Dermis blood vessel endothelial cell (primary cell): ENCODE results near the gene RAD51B. TPM values are rescaled to one million over a fixed set of nuclear protein-coding genes. Genes with fewer than 3 reads are reported as not detected.
A peak's percentile ranks its signal among the peaks of the same experiment; 100 is the strongest.

Experiments used
- DNase-seq: peaks from one replicate; pipeline ENCODE4 v3.0.0; 2010
- total RNA-seq: library from RNA; depleted of rRNA; stranded (reverse); fragments of >200 nt; gene quantifications from 2 replicates; pipeline ENCODE4 v1.2.3, GENCODE V29; 2014

Gene RAD51B
- total RNA-seq, 1 donor from 2014 or later = 22.8 TPM

DNA sequence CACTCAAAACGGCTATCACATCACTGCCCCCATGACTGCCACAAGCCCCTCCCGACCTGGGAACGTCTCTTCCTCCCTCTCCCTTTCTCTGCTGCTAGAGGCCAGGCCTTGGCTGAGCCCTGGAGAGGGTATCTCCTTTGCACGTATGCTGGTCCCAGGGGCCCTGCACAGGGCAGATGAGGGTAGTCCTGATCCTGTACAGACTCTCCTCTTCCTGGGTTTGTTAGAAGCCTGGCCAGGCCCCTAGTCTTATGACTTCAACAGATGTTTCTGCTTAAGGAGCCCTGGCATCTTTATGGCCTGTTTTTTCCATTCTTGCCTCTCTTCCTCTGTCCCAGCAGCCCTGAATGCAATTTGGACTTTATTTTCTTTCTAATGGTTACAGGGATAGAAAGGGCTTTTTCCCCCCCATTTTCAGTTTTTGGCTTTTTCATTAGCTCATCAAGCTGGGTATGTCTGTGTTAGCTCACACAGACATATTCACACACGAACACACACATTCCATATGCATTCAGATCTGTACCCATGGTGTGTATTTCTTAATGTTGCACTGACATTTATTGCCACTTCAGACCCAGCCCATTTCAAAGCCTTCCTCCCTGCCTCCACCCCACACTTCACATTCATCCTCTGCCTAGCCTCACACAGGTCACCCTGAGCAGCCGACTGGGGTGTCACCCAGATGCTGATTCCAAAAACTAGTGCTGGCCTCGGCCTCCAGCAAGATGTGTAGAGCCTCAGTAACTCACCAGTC is 770.0 kb downstream of the RAD51B start:
- DNase-seq = no peak

DNA sequence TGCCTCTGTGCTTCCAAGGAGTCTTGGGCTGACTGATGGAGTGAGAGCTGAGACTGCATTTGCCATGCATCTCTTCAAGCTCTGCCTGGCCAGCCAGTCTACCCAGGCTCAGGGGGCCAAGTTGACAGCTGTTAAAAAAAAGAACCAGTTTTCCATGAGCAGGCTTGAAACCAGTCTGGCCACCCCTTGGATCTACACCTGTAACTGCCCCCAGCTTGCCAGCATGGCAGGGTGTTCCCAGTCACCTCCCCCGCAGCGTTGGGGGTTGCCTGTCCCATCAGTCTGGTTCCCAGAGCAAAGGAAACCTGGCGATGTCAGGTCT is 770.6 kb downstream of the RAD51B start:
- DNase-seq = no peak

DNA sequence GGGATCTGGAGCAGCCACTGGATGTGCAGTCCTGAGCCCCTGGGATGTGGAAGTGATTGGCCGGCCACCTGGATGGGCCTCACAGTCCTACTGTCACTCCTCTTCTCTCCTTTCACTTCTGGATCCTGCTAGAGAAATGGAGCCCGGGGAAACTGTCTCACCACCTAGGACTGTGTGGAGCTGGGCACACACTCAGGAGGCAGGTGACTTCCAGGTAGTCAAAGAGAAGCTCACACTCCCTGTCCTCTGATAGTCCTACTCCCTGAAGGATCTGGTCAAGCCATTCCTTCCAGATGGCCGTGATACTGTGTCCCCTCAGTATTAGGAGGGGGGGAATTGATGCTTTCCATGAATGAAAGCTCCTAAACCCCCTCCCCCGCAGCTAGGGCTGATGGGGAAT is 772.2 kb downstream of the RAD51B start:
- no peak for DNase-seq

DNA sequence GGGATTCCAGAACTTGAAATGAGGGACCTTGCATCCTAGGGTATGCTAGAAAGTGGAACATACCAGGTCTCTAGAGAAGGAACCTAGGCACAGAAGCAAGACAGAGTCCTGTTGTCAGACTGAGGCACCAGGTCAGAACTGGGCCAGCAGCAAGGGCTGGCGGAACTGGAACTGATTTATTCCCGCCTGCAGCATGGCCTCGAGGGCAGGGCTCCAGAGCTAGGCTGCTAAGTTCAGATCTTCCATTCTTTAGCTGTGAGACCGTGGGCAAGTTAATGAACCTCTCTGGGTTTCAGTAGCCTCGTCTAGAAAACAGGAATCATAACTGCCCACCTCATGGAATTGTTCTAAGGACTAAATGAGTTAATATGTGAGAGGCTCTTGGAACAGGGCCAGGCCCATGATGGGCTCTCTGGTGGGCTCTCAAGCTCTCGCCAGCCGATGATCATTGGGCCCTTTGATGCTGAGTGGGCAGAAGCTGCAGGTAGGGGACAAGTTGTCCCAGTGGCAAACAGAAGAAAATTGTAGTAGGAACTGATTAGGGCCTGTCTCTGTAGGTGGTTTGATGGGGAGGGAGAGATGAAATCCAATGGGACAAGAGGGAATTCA is 773.5 kb downstream of the RAD51B start:
- DNase-seq = no peak

DNA sequence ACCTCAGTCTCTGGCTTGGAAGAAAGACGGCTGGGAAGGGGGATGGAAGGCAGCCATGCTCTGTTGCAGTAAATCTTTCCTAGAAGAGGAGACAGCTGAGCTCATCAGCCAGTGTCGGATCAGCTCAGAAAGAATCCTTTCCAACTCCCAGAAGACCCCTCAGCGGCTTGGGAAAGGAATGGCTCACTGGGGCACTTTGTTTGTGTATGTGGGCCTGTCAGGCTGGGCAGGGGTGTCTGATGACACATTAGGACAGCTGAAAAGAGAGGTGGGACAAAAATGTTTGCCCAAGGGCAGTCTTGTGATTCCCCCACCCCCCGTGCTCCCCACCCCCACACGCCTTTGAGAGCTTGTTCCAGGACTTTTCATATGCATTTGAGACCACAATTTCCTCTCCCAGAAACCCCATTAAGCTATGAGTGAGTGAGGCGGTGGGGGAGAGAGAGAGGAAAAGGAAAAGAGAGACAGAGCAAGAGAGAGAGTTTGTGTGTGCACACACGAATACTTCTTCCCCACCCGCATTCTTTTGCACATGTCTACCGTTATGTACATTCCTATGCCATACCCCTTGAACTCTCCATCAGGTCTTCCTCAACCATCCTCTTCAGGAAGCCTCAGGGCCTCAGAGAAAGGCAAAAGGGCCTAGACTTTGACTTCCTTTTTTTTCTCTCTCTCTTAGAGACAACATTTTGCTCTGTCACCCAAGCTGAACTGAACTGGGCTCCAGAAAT is 774.4 kb downstream of the RAD51B start:
- no peak for DNase-seq

DNA sequence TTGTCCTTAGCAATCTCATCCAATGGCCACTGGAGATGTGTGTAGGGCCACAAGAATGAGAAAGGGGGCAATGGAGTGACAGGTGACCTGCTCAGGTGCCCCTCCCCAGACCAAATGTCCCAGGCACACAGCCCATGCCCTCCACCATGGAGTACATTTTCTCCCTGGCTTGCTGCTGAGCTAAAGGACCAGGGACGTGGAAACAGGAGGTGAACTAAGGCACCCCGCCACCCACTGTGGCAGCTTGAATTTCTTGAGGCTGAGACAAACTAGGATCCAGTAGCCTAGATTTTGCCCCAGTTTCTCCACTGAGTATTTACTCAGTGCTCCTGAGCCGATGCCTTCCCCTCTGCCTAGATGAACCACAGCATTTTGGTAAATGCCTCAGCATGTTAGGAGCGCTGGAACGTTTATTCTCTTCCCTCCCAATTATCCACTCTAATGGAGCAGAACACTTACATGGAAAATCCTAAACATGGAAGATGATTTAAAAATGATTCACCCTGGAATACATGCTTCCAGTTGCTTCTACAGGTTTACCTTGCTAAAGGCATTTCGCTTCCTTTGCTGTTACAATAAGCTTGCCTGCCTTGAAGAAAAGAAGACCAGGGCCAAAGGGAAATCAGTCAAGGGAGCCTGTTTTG is 775.3 kb downstream of the RAD51B start:
- no peak for DNase-seq

DNA sequence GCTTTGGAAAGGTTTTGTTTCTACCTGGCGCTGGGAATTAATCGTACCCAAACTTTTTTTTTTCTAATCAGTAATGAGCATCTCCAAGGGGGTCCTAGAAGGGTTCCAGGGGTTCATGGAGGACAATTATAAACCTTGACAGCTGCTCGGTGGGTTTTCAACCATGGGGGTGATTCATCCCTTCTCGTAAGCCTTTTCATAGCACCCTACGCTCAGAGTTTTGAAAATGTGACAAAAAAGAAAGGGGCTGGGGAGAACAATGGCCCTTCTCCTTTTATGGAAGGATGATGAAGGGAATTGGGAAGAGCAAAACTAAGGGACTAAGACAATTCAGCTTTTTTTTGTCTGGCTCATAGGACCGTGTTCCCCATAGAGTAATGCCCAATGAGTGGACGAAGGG is 776.6 kb downstream of the RAD51B start:
- no peak for DNase-seq

DNA sequence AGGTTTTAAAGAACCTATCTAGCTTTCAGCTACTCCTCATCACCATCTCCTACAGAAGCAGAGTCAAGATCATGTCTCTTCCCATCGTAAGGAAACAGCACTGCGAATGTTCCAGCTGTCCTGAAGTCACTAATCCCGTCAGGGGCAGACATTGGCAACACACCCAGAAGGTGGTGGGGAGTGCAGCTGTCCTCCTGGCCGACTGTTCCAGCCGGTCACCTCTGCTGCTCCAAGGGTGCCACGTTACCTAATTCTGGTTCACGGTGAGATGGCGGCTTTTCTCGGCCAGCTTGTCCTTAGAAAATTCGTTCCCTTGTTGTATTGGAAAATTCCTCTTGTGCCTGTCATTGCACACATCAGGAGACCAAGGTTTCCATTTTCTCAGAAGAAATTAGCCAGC is 777.1 kb downstream of the RAD51B start:
- DNase-seq = no peak

DNA sequence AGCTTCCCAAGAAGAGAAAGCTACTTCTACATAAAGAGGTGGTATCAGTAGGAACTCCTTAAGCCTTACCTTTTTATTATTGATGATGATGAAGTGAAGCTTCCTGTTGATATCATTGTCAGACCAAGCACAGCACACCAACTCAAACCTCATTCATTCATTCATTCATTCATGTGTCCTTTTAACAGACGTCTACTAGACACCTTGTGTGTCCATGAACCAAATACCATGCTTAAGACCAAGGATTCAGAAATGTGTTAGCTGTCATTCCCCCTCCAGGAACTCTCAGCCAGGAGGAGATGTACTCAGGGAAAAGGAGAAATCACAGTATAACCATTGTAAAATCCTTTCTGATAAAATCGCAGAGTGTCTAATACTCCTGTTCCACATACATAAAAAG is 778.5 kb downstream of the RAD51B start:
- DNase-seq = no peak

DNA sequence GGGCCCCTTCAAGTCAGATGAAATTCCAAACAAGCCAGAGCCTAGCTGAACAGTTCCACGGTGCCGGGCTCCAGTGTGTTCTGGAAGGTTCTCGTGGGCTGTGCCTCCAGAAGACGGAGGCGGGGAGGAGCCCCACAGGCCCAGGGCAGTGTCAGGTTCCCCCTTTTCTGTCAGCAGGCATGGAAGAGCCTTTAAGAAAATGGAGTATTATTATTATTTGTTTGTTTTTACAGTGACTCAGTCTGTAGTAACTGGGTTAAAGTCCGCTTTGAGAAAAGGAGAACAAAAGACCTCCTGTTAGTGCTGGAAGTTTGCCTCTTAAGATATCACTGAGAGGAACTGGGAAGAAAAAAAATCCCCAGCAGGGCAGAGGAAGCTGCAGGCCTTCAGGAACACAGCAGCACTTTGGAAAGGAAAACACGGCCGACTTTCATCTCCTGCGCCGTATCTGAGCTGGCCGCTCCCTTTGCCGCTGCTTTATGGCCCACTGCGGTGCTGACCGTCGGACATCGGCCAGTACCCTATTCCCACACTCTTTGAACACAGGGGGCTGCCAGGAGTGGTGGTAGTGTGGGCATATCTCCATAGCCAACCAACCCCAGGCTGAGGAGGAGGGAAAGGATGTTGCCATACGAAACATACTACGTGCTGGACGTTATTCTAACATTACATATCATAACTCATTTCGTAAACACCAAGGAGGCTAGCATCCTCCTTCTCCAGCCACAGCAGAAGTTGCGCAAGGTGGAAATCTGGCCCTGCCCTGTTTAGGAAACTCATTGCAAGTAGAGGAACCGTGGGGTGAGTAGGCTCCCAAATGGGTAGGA is 779.3 kb downstream of the RAD51B start:
- peak; percentile 95 for DNase-seq

DNA sequence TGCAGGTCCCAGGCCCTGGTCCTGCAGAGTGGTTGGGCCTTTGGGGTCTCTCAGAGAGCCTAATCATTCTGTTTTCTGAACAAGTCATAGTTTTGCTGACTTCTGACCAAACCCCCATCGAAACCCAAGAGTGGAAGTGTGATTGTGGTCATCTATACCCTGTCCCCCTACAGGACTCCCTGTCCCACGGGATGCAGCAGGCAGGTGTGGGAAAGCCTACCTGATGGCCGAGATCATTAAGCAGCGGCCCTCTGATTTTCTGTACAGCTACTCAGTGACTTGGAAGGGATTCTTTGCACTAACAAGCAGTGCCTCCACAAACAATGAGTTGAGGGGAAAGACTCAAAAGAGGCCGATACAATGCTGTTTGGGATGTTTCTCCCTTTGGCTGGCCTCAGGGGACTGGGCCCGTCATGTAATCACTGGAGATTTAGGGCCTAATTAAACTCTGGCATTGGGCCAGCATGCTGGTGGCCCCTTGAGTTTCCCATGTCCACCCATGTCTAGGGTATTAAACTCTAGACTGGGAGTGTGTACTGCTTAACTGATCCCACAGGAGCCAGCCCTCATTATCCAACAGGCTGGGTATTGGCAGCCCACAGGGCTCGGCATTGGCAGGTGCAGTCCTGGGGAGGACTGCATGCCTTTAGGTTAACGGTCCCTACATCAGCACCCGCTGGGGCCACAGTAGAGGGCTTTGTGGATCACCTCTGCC is 780.5 kb downstream of the RAD51B start:
- no peak for DNase-seq

DNA sequence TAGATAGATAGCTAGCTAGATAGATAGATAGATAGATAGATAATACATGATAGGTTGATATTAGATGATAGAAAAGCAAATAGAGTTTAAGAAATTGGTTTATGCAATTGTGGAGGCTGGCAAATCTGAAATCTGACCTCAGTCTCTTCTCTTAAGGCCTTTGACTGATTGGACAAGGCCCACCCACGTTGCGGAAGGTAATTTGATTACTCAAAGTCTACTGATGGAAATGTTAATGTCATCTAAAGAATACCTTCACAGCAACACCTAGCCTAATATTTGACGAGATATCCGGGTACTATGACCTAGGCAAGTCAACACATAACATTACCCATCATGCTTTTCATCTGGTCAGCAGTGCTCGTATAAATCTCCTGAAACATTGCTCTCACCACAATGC is 782.9 kb downstream of the RAD51B start:
- no peak for DNase-seq

DNA sequence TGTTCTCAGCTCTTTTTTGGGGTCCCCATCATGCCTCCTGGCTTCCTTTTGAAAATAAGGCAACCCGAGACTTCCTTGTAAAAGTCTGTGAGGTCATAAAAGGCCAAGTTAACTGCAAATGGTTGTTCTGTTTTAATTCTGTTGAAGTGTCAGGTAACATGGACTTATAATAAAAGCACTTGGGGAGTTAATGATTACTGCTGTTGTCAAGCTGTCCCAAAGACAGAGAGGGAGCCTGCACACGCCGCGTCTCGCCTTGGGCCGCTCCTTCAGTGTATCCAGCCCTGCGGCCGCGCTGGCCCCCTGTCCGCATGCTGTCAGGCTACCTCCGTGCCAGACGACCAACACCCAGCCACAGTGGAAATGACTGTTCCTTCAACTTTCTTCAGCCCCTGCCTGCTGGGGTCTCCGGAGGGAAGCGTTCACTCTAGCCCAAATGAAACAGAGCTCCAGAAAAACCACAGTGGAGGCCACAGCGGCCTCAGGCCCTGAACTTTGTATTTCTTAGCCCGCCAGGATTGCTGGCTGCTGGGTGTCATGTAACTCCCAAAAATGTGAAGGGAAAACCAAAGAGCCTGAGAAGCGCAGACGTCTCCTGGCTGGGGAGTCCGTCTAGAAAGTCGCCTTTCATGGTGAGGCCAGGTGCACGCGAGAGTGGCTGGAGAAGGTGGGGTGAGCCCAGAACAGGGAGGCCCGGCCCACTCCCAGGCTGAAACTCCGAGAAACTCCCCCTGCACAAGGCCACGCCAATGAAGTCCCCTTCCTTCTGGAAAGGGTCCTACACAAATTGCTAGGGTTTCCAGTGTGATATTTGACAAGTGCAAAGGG is 784.2 kb downstream of the RAD51B start:
- no peak for DNase-seq

DNA sequence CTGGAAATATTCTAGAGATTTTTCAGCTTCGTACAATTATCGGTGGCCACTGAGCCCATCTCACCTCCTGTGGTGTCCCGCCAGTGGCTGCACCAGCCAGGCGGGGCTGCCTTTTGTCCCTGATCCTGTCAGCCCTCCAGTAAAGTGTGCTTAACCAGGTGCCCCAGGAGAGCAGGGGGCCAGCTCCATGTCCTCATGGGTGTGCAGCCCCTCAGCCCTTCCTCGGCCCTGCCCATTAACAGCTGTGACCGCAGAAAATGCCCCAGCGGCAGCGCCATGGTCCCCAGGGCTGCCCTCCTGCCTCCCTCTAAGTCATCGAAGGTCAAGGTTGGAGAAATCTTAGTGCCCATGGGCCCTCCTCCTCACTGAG is 784.8 kb downstream of the RAD51B start:
- no peak for DNase-seq

DNA sequence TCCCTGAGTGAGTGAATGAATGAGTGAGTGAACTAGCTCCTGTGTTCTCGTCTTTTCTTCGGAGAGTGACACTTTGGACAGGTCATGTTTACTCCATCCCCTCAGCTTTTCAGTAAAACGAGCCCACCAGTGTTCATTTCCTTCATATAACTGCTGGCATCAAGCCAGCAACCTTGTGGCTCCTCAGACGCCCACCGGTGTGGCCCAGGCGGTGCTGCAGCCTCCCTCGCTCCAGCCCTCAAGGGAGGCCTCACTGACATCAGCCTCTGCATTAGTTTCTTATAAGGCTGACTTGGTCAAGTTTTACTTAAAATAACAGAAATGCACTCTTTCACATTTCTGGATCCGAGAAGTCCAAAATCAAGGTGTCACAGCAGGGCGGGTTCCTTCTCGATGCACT is 785.2 kb downstream of the RAD51B start:
- no peak for DNase-seq

DNA sequence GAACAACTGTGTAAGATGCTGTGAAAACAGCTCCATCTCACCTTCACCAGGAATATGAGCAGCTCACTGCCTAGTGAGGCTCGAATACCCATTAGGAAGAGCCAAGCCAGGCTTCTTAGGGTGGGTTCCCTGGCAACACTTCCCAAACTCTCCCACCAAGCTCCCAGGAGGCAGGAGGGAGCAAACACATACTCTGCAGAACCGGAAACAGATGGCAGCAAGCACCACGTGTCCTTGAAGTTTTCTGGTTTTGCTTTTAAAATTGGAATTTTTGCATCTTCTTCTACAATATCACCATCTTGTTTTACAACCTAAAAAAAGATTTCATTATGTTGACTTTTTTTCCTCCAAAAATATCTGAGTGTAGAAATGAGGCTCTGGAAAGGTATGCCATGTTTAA is 786.6 kb downstream of the RAD51B start:
- peak; percentile 17 for DNase-seq

DNA sequence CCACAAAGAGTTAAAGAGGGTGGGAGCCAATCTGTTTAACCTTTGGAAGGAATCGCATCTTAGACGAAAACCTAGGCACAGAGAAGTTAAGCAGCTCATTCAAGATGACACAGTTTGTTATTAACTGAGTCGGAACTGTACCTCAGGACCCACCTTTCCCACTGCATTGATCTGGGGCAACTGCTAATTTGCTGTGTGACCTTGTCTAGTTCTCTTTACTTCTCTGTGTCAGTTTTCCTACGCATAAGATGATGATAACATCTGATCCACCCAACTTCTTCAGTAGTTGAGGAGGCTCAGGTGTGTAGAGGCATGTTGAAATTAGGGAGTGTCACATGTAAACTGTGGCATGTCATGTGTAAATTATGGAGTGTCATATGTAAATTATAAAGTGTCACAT is 787.1 kb downstream of the RAD51B start:
- DNase-seq = no peak

DNA sequence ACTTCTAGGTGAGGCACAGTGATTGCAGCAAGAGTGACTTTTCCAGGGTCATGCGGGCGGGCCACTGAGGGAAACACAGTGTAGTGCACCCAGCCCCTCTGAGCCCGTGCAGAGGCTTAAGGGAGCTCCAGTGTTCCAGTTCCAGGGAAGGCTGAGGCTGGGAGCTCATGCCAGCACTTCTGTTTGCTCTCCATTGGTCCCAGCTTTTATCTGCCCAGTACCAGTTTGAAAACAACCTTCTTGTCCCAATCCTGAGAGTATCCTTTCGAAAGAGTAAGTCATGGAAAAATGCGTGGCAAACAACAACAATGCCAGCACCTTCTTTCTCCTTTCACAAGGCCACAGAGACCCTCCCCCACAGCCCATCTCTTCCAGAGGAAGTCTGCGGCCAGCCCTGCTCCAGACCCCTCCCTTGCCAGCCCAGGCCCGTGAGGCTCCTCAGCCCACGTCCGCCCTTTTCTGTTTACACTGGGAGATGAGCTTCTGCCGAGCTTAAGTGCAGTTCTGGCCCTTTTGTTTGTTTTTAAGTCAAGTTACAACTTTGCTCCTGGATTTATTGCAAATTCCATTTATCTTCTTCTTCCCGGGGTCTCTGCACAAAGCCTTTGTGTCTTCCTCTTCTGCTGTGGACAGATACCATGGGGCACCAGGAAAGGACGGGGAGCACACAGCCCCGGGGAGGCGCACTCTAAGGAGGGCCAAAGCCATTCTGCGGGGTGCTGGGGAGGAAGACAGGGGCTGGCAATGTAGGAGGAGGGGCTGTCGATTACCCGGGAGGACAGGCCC is 787.7 kb downstream of the RAD51B start:
- DNase-seq = no peak

DNA sequence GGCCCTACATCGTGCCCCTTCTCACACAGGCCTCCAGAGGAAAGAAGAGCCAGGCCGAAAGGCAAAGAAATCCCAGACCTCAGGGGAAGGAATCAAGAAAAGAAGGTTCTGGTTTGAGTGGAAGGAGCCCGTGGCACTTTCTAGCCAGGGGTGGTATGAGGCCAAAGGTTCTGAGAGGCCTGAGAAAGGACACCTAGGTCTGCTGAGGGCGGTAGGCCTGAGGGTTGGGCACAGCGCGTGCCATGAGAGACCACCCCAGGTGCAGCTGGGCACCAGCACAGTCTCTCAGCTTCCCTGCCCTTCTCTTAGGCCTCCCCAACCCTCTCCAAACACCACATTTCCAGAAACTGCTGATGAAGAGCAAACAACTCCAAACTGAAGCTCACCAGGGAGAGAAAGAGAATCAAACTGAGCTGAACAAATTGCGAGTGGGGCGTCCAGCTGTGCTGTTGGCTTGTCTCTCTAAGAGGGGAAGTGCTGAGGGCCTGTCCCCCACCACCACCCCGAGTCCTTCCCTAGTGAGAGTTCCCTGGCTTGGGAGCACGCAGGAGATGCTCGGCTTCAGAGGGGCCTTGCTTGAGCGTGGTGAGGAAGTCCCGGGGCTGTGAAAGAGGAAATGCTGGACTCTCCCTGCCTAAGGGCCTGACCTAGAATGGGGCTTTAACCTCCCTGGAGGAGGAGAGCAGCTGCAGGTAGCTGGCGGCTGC is 788.4 kb downstream of the RAD51B start:
- DNase-seq = no peak

DNA sequence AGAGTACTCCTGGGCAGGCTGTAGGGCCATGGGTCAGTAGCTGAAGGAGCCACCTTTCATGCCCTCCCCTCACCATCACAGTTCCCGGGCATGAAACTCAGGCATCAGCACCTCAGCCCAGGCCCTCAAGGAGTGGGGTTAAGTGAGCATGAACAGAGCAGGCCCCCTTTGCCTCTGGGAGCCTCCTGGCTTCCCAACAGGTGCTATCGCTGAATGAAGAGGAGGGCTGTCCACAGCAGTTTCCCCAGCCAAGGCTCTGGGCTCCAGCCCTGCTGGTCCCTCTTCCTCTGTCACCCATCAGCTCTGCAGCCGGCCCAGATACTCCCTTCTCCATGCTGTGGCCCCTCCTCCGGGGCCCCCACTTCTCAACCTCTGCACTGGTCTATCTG is 789.0 kb downstream of the RAD51B start:
- no peak for DNase-seq
